SK-N-DZ (cell line): ENCODE results near the gene TMEM117.

Source experiments
- DNase-seq: peaks from one replicate; pipeline ENCODE4 v3.0.0-alpha.2; 2015; ENCODE audit warnings: low spot score

Gene TMEM117

DNA sequence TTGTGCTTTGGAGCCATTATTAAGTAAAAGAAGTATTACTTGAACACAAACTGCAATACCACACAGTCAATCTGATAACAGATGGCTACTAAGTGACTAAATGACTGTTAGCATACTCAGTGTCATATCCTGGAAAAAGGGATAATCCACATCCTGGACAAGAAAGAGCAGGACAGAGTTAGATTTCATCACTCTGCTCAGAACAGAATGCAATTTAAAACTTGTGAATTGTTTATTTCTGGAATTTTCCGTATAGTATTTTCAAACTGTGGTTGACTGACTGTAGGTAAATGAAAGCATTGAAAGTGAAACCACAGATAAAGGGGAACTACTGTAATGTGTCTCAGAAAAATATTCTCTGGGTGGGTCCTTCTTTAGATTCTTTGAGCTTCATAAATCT lies 458.8 kb downstream of the TMEM117 start:
- no peak for DNase-seq

- no peak for DNase-seq
These were observed 460.2 kb downstream of the TMEM117 start for GRCh38 chr12:44295958-44296623.

GRCh38 chr12:44296624-44297197 lies 460.8 kb downstream of the TMEM117 start:
- DNase-seq = no peak

DNA sequence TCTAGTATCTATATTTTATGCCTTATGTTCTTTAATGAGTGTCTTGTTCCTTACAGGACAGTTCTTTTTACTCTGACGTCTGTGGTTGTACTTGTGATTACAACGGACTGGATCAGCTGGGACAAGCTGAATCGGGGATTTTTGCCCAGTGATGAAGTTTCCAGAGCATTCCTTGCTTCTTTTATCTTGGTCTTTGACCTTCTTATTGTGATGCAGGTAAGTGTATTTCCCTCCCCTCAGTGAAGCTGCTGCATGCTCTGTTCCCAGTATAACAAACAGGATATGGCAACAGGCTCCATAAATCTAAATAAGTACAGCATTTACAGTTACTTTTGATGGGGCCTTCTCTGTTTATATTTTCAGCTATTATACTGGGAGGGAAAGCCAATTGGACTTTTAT lies 463.6 kb downstream of the TMEM117 start:
- DNase-seq = no peak

- DNase-seq = no peak
These were observed 471.8 kb downstream of the TMEM117 start for GRCh38 chr12:44307506-44308168.

- DNase-seq = no peak
These were observed 477.3 kb downstream of the TMEM117 start for GRCh38 chr12:44313188-44313587.

- DNase-seq = no peak
These were observed 478.2 kb downstream of the TMEM117 start for GRCh38 chr12:44314007-44314500.

GRCh38 chr12:44317651-44318126 lies 481.8 kb downstream of the TMEM117 start:
- DNase-seq = peak; percentile 74

GRCh38 chr12:44331269-44331668 lies 495.4 kb downstream of the TMEM117 start:
- no peak for DNase-seq

DNA sequence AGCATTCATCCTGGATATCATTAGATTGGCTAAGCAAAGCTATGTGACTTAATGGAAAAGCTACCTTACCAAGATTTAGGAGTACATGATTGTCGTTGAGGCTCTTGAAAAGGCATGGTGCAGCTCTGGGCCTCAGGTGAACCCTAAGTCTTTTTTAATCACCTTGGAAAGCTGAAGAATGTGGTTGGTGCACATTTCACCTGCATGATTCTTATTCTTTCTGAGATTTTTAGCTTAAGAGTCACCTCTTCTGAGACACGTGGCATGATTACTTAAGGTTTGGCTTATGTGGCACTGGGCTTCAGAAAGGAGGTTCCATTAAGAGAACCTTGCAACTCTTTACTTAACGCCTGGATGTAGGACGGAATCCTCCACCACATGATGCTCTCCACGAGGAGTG lies 498.5 kb downstream of the TMEM117 start:
- DNase-seq = no peak

DNA sequence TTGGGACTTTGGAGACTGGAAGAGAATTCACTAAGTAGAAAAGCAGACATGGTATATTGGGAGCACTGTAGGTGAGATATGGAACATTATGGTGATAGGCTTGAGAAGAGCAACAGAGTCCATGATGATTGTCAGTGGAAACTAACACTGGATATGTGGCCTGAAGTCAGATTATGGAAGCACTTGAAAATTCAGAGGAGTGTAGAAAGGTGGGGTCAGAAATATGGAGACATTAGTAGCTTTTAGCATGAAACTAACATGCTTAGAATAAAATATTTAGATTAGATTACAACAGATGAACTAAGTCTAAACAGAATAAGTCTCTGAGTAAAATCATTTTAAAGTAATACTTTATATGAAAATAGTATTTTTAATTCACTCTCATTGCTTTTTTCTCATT lies 499.1 kb downstream of the TMEM117 start:
- no peak for DNase-seq

DNA sequence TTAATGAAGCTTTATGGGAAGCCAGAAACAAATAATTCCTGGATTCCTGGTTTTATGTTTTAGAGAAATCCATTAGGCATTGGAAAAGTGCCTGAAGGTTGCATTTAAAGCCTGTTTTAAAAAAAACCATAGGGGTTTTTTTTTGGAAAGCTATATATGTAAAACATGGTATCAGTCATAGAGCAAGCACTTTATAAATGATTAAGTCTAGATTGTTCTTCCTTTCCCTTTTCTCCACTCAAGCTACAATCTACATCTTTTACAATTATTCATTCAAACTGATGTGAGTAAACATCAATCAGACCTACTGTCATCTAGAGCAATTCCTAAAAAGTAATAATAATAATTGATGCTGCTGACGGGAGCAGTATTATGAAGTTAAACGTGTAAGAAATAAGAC lies 500.7 kb downstream of the TMEM117 start:
- no peak for DNase-seq

DNA sequence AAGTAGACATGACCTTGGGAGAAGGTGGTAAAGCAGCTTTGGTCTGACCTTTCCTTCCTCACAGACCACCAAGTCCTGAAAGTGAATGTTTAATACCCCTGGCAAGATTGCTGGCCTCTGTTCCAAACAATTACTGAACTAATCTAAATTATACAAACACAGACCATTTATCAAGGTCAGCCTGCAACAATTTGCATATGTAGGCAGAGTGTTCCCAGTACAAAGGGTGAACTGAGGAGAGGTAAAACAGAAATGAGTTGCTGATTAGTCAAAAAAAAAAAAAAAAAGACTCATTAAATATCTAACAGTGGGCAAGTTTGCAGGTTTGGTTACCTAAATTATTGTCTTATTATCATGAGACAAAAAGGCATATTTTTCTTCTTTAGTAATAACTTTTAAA lies 506.5 kb downstream of the TMEM117 start:
- DNase-seq = no peak

DNA sequence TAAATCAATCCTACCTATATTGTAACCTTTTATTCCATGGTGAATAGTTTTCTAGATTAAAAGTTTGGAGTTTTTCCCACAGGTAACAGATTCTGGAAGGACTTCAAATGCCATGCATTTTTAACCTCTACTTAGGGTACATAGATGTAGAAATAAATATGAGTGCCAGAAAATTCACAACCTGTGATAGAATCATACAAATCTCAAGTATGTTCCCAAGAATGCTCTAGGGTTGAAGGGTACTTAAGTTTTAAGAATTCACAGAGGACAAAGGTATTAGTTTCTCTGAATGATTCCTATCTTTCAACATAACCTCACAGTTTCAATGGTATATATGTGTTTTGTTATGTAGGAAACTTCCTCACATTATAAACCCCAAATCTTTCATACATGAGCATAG lies 511.3 kb downstream of the TMEM117 start:
- no peak for DNase-seq

DNA sequence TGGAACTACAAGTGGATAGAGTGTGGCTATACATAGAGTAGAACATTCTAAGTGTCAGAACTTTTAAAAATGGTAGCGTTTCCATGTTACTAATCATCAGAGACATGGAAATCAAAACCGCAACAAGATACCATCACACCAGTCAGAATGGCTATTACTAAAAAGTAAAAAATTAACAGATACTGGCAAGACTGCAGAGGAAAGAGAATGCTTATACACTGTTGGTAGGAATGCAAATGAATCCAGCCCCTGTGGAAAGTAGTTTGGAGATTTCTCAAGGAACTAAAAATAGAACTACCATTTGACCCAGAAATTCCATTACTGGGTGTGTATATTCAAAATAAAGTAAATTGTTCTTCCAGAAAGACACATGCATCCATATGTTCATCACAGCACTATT lies 521.6 kb downstream of the TMEM117 start:
- no peak for DNase-seq

GRCh38 chr12:44358636-44359035 lies 522.8 kb downstream of the TMEM117 start:
- DNase-seq = no peak

DNA sequence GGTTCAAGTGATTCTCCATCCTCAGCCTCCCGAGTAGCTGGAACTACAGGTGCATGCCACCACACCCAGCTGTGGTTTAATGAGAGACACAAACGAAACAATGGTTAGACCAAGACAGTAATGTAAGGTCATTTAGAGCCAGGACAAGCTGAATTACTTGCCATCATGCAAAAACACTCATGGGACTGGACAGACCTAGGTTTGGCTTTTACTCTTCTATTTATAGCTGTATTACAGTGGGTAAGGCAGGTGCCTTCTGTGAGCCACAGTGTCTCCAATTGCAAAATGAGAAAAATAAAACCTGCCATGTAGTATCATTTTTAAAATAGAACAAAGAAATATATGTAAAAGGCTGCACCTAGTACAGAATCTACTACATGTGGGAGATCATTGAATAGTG lies 527.1 kb downstream of the TMEM117 start:
- DNase-seq = no peak

- no peak for DNase-seq
These were observed 531.3 kb downstream of the TMEM117 start for GRCh38 chr12:44367136-44367535.

DNA sequence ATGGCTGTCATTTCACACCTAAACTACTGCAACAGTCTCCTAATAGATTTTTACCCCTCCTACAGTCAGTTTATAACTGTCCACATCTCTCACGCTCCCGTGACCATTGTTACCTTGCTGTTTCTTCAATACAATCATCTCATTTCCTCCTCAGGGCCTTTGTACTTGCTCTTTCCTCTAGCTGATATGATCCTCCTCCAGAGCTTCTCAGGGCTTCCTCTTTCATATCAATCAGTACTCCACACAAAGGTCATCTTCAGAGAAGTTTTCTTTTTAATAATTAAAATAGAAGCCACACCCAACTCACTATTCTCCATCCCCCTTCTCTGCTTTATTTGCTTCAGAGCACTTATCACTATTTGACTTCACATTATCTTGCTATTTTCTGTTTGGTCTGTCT lies 532.0 kb downstream of the TMEM117 start:
- no peak for DNase-seq

- DNase-seq = no peak
These were observed 534.1 kb downstream of the TMEM117 start for GRCh38 chr12:44369998-44370397.

GRCh38 chr12:44370982-44371381 lies 535.1 kb downstream of the TMEM117 start:
- DNase-seq = no peak

GRCh38 chr12:44372259-44372658 lies 536.4 kb downstream of the TMEM117 start:
- DNase-seq = no peak

- DNase-seq = no peak
These were observed 539.8 kb downstream of the TMEM117 start for GRCh38 chr12:44375694-44376093.
